HG02642 (cell line): Measurements from ENCODE around the gene ARHGAP35.
"Not testable (repeated sequence)": the region's sequence is repeated elsewhere in the genome, so short reads cannot be mapped to it uniquely, and the experiment has no call there.

ENCODE experiments used
- ATAC-seq: cut with Tn5 transposase; IDR thresholded peaks from one replicate; pipeline ENCODE4 v1.9.1; 2021; ENCODE audit warnings: mild to moderate bottlenecking; ENCODE audit not compliant: unreplicated experiment, poor library complexity

The ARHGAP35 gene

GRCh38 chr19:46841458-46842083 lies 19.2 kb upstream of the ARHGAP35 start:
- no peak for ATAC-seq

DNA sequence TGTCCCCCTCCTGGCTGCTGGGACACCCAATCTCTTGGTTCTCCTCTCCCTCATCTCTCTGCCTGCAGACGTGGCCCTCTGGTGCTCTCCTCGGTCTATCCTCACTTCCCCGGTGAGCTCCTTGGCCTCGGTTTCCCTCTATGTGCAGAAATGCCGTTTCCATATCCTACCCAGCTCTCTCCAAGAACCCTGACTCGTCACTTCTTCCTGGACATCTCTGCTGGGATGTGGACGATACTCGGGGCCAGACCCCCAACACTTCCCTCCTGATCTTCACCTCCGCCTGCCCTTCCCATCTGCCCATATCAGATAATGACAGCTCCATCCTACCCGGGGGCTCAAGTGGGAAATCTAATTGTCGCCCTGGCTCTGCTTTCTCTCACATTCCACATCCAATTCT lies 18.0 kb upstream of the ARHGAP35 start:
- no peak for ATAC-seq

- no peak for ATAC-seq
These were observed 16.7 kb upstream of the ARHGAP35 start for GRCh38 chr19:46844067-46844489.

DNA sequence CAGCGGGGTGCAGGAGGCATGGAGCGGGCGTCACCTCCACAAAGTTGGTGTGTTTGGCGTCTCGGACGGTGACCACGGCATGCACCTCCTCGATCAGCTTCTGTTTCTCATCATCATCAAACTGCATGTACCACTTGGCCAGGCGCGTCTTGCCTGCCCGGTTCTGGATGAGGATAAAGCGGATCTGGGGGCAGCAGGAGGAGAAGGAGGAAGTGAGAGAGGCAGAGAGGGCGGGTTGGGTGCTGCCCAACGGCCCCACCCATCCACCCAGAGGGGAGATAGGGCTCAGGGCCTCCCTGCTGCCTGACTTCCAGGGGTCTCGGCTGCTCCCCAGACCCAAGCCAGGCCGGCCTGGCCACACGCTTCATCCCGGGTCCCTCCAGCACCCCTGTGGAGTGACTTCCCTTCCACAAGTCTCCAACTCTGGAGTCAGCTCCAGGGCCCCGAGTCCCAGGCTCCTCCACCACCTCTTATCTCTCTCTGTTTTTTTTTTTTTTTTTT lies 14.8 kb upstream of the ARHGAP35 start:
- ATAC-seq = no peak

GRCh38 chr19:46847528-46847927 lies 13.3 kb upstream of the ARHGAP35 start:
- no peak for ATAC-seq

DNA sequence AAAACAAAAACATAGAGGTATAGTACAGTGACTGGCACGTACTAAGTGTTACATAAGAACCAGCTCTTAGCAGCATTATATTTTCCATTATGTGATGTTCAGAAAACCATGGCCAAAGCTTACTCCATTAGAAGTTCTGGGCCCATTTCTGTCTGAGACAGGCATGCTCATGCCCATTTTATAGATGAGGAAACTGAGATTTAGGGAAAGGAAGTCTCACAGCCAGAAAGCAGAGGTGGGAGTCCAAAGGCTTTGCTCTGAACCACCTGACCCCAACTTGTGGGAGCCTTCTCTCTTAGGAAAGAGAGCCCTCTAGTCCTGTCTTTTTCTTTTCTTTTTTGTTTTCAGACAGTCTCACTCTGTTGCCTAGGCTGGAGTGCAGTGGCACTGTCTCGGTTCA lies 12.4 kb upstream of the ARHGAP35 start:
- no peak for ATAC-seq

DNA sequence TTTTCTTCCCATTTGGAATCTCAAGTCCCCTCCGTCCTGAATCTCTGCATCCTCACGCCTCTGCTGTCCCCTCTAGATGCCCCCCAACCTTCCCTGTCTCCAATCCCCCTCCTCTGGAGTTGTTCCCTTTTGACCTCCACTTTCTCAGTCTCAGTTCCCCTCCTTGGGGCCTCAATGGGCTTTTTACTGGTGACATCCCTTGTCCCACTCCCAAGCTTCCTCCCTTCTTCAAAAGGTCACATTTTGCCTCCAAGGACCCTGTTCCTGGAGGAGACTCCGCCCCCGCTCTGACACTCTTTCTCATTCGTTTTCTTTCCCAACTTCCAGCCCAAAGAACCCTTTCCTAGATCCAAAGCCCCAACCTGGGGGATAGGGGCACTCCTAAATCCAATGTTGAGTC lies 11.2 kb upstream of the ARHGAP35 start:
- no peak for ATAC-seq

- peak; percentile 96 for ATAC-seq
These were observed 10.3 kb upstream of the ARHGAP35 start, which contains the start of gene AP2S1 for GRCh38 chr19:46850228-46851203. TSS of gene AP2S1 (minus strand) at chr19:46850846. CDS start at chr19:46850766, 80 bp downstream.

GRCh38 chr19:46852830-46853229 lies 8.0 kb upstream of the ARHGAP35 start:
- ATAC-seq = no peak

DNA sequence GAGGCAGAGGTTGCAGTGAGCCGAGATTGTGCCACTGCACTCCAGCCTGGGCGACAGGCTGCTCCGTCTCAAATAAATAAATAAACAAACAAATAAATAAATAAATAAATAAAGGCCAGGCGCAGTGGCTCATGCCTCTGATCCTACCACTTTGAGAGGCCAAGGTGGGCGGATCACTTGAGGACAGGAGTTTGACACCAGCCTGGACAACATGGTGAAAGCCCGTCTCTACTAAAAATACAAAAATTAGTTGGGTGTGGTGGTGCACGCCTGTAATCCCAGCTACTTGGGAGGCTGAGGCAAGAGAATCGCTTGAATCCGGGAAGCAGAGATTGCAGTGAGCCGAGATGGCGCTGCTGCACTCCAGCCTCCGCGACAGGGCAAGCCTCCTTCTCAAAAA lies 6.1 kb upstream of the ARHGAP35 start:
- ATAC-seq = not testable (repeated sequence)

- peak; percentile 44 for ATAC-seq
These were observed 4.5 kb upstream of the ARHGAP35 start for GRCh38 chr19:46856062-46857022.

DNA sequence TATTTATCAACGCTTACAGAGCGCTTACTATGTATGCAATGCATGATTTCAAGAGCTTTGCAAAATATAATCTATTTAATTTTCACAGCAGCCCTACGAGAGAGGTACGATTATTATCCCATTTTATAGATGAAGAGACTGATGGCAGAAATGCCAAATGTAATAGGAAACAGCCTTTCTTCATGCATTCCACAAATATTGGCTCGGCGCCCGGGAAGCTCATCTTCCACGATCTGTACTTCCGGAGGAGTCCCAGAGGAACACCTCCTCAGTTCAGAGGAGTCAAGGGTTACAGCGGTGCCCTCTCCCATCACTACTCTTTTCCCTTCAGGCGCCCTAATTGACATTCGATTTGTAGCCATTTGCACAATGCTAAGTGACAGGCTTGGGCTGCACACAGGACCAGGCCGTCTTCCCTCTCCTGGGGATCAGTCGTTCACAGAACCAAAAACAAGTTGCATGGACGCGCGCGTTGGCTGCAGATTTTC lies 1.1 kb upstream of the ARHGAP35 start:
- no peak for ATAC-seq

- ATAC-seq = peak; percentile 72
These were observed 512 bp upstream of the ARHGAP35 start for GRCh38 chr19:46860125-46860845.

DNA sequence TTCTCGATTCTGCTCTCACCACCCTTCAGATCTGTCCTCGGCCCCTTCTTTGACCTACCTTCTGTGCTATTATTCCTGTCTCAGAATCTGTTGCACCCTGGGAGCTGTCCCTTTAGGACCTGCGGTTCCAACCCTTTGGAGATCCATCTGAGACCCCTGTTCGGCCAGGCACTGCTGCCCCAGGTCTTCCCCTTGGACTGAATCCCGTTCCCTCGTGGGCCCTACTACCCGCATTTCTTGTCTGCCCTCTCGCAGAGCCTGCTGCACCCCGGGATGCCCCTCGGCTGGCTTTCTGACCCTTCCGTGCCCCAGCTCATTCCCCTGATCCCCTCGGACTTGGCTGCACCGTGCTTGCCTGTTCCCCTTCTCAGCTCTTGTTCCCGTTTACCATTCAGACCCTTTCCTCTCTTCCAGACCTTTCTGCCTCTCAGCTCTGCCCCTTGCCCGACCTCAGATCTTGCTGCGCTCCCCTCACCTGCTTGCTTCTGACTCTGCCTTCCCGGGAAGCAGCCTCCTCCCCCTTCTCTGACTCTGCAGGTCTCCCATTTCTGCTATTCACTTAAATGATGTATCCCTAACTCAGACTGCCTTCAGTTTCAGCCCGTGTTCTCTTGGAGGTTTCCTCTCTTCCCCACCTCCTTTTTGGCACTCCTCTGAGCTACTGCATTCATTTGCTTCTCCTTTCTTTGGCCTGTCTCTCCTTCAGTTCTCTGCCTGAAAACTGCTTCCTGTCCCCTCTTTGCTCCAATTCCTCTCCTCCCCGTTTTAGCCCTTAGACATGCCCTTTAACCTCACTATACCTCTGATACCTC lies 1.1 kb downstream of the ARHGAP35 start:
- no peak for ATAC-seq

- no peak for ATAC-seq
These were observed 1.7 kb downstream of the ARHGAP35 start for GRCh38 chr19:46862503-46862834.

DNA sequence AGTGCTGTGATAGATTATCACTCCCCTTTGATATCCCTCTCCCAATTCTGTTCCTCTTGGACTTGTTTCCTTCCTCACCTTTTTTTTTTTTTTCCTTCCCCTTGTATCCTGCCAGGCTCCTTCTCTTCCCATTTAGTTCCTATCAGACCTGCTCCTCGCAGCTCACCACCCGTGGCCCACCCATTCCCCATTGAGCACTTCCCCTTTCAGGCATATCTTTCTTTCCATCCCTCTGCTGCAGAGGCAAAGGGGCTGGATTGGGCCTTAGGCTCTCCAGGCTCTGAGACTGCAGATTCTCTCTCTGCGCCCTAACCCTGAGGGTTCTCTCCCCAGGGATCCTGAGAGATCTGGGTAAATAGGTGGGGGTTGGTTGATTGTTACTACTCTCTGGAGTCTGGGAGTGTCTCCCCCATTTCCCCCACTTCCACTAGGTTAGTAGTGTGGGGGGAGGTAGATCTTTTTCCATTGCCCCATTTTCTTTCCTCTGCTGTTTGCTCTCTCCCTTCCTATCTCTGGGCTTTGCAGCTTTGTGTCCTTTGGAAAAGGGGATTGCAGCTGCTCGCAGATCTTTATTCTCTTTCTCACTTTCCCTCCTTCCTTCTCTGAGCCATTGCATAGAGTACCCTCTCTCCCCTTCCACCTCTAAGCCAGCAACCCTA lies 2.3 kb downstream of the ARHGAP35 start:
- no peak for ATAC-seq

- no peak for ATAC-seq
These were observed 3.2 kb downstream of the ARHGAP35 start for GRCh38 chr19:46863818-46864629.
